ENCODE data around the gene LRATD1. TPM values are rescaled to one million over a fixed set of nuclear protein-coding genes. Genes with fewer than 3 reads are reported as not detected.

The LRATD1 gene
- total RNA-seq, 1 donor from 2014 or later, result 3.6 TPM

GRCh38 chr2:14602309-14602708 is 30.2 kb upstream of the LRATD1 start:
- H3K9me3 Mint-ChIP-seq, result no peaks in the 10 kb centered on the region
- no peaks in the 10 kb centered on the region for H3K36me3 Mint-ChIP-seq (ENCODE audit: low read depth)
- no peak overlapping the region for H3K4me3 Mint-ChIP-seq
- no peak overlapping the region for H3K27ac Mint-ChIP-seq (ENCODE audit: unreplicated experiment)
- TF ChIP-seq CTCF (conservative IDR thresholded peaks at IDR 0.05), result no peak
- DNase-seq (ENCODE audit: low read depth, low spot score), result no peak
- no peaks in the 10 kb centered on the region for H3K27me3 Mint-ChIP-seq (ENCODE audit: low read depth)
- H3K4me1 Mint-ChIP-seq, result no peaks in the 10 kb centered on the region

- no peaks in the 10 kb centered on the region for H3K4me1 Mint-ChIP-seq
- DNase-seq (ENCODE audit: low read depth, low spot score), result no peak
- H3K27ac Mint-ChIP-seq (ENCODE audit: unreplicated experiment), result no peak overlapping the region
- no peaks in the 10 kb centered on the region for H3K27me3 Mint-ChIP-seq (ENCODE audit: low read depth)
- H3K4me3 Mint-ChIP-seq, result no peak overlapping the region
- no peaks in the 10 kb centered on the region for H3K36me3 Mint-ChIP-seq (ENCODE audit: low read depth)
- no peaks in the 10 kb centered on the region for H3K9me3 Mint-ChIP-seq
- TF ChIP-seq CTCF (conservative IDR thresholded peaks at IDR 0.05), result no peak
Measured at GRCh38 chr2:14603676-14604075, 28.8 kb upstream of the LRATD1 start.

- Mint-ChIP-seq H3K27ac (ENCODE audit: unreplicated experiment) (no peak overlapping the region), H3K4me3 (no peak overlapping the region), H3K36me3 (ENCODE audit: low read depth) (no peaks in the 10 kb centered on the region), H3K9me3 (no peaks in the 10 kb centered on the region), H3K27me3 (ENCODE audit: low read depth) (no peaks in the 10 kb centered on the region), H3K4me1 (no peaks in the 10 kb centered on the region)
- no peak for DNase-seq (ENCODE audit: low read depth, low spot score)
- TF ChIP-seq CTCF (conservative IDR thresholded peaks at IDR 0.05), result no peak
Measured at GRCh38 chr2:14608245-14608644, 24.3 kb upstream of the LRATD1 start.

- no peak for DNase-seq (ENCODE audit: low read depth, low spot score)
- Mint-ChIP-seq H3K4me1 (no peaks in the 10 kb centered on the region), H3K27ac (ENCODE audit: unreplicated experiment) (no peak overlapping the region), H3K27me3 (ENCODE audit: low read depth) (peaks cover 3% of the 10 kb centered on the region), H3K36me3 (ENCODE audit: low read depth) (no peaks in the 10 kb centered on the region), H3K9me3 (no peaks in the 10 kb centered on the region), H3K4me3 (no peak overlapping the region)
- TF ChIP-seq CTCF (conservative IDR thresholded peaks at IDR 0.05), result no peak
Measured at GRCh38 chr2:14614017-14614416, 18.5 kb upstream of the LRATD1 start.

- Mint-ChIP-seq H3K27ac (ENCODE audit: unreplicated experiment) (no peak overlapping the region), H3K4me1 (no peaks in the 10 kb centered on the region), H3K36me3 (ENCODE audit: low read depth) (no peaks in the 10 kb centered on the region), H3K4me3 (no peak overlapping the region), H3K27me3 (ENCODE audit: low read depth) (peaks cover 3% of the 10 kb centered on the region), H3K9me3 (no peaks in the 10 kb centered on the region)
- DNase-seq (ENCODE audit: low read depth, low spot score), result no peak
- no peak for TF ChIP-seq CTCF (conservative IDR thresholded peaks at IDR 0.05)
Measured at GRCh38 chr2:14615121-14615520, 17.4 kb upstream of the LRATD1 start.

GRCh38 chr2:14615760-14616159 is 16.8 kb upstream of the LRATD1 start:
- DNase-seq (ENCODE audit: low read depth, low spot score), result no peak
- Mint-ChIP-seq H3K9me3 (no peaks in the 10 kb centered on the region), H3K36me3 (ENCODE audit: low read depth) (no peaks in the 10 kb centered on the region), H3K27me3 (ENCODE audit: low read depth) (peaks cover 3% of the 10 kb centered on the region), H3K4me1 (no peaks in the 10 kb centered on the region), H3K4me3 (no peak overlapping the region), H3K27ac (ENCODE audit: unreplicated experiment) (no peak overlapping the region)
- no peak for TF ChIP-seq CTCF (conservative IDR thresholded peaks at IDR 0.05)

All from neural crest cell (in vitro differentiated cells).